NCI-H1694 (cell line): ENCODE measurements around the gene CCDC70.
"Not testable (repeated sequence)": the region's sequence is repeated elsewhere in the genome, so short reads cannot be mapped to it uniquely, and the experiment has no call there.

ENCODE experiments used
- DNase-seq: peaks from one replicate; lab custom pipeline; 2025; lab: John Stamatoyannopoulos, UW

The CCDC70 gene

DNA sequence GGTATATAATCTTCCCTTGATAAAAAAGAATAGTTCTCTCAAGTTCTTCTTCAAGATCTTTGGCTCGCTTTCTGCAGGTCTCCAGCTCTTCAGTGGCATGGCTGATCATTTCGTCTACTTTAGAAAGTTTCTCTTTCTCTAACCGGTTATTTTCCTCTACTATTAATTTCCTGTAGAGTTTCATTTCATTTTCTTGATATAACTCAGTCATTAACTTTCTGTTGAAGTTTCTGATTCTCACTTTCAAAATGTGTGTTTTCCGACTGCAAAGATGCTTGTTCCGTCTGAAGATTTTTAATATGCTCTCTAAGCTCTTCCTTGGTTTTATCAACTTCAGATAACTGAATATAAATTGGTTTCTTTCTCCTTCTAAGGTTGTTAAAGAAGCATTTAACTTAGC lies 47.5 kb downstream of the CCDC70 start:
- not testable (repeated sequence) for DNase-seq

DNA sequence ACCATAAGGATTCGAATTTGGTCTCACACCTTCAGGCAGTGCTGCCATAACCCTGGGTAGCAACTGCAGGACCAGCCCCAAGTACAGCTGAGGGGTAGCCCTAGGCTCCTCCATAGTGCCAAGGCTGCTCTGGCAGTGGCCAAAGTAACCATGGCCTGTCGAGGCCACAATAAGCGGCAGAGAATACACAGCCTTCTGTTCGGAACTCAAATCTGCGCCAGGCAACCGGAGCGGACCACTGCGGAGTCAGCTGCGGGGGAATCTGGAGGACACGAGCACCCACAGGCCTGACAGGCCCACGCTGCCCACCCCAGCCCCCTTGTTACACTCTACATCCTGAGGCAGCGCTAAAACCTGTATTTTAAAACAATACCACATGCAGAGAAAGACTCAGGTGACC lies 48.7 kb downstream of the CCDC70 start:
- no peak for DNase-seq

- DNase-seq: no peak
Measured at GRCh38 chr13:51912091-51912490, 50.3 kb downstream of the CCDC70 start.

DNA sequence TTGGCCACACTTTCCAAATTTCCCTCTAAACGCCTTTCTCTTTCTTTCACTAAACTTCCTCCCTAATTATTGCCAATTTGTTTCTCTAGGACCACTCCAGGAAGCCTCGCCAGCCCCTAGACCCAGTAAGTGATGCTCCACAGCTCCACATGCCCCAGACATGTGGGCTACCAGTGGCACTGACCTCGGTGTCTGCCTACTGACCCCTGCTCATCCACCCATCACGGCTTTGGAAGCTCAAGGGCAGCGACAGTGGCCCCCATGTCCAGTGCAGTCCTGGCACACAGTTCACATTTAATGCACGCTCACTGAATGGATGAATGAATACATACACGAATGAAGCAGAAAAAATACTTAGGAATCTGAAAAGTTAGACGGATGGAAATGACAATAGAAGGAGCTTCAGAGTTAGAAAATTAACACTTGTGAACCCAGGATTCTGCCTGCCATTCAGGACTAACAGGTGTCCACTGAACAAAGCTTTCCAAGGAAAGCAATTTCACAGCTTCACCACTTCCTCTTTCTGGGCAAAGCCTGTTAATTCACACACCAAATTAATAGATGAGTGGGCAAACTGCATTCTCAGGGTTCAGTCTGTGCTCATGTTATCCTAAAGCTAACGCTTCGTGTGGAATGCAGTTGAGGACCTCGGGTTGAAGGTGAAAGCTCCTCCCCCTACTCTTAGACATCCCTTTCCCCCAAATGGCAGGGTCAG lies 50.9 kb downstream of the CCDC70 start:
- no peak for DNase-seq

- no peak for DNase-seq
Measured at GRCh38 chr13:51913421-51914136, 51.8 kb downstream of the CCDC70 start.

GRCh38 chr13:51914137-51914493 lies 52.3 kb downstream of the CCDC70 start:
- DNase-seq: no peak
